Vagina (tissue), 2 donors: ENCODE data around the gene HIVEP1. TPM values are rescaled to one million over a fixed set of nuclear protein-coding genes. Genes with fewer than 3 reads are reported as not detected.

ENCODE experiments used
- DNase-seq, 2 donors: peaks; one replicate each; pipeline ENCODE4 v3.0.0-alpha.2; 2017; ENCODE audit errors: extremely low spot score in 2 of 2
- H3K27ac ChIP-seq: fragments of 200-600 bp; sonication (generic); one replicate; pipeline ENCODE4 v1.5.1; 2019
- H3K27me3 ChIP-seq: fragments of 200-600 bp; sonication (generic); one replicate; pipeline ENCODE4 v1.5.1; 2019
- H3K36me3 ChIP-seq, 2 donors: fragments of 200-600 bp; sonication (generic); one replicate each; pipeline ENCODE4 v1.5.1; 2017 to 2019
- H3K4me1 ChIP-seq: fragments of 200-600 bp; sonication (generic); one replicate; pipeline ENCODE4 v1.5.1; 2019
- H3K4me3 ChIP-seq, 2 donors: fragments of 200-600 bp; sonication (generic); 1 replicate in 1 of 2; 2 replicates in 1 of 2; pipeline ENCODE4 v1.5.1; 2016 to 2019
- H3K9me3 ChIP-seq: fragments of 200-600 bp; sonication (generic); one replicate; pipeline ENCODE4 v1.5.1; 2019
- POLR2A ChIP-seq, 2 donors: fragments of 450-650 bp; IDR thresholded peaks; one replicate each; pipeline ENCODE4 v1.6.1; 2017; ENCODE audit warnings: antibody characterized with exemption in 2 of 2, mild to moderate bottlenecking in 2 of 2, moderate library complexity in 2 of 2
- POLR2AphosphoS5 ChIP-seq, 2 donors: sonication (generic); formaldehyde crosslinking; IDR thresholded peaks; one replicate each; pipeline ENCODE4 v1.9.0; 2017; ENCODE audit warnings: antibody characterized with exemption in 2 of 2, mild to moderate bottlenecking in 2 of 2, low read depth in 1 of 2; ENCODE audit not compliant: insufficient read depth in 1 of 2
- intact Hi-C: fragments of 100-400 bp; cut with DNase I; formaldehyde crosslinking; loops from one replicate; pipeline ENCODE4 v1.15.1; 2023
- total RNA-seq: library from RNA; depleted of rRNA; stranded (reverse); fragments of >200 nt; gene quantifications from one replicate; pipeline ENCODE4 v1.2.3, GENCODE V29; 2016
- TF ChIP-seq, protein P1 (sequence below), 3 experiments: fragments of 450-650 bp in 2 of 3; fragments of 200-600 bp in 1 of 3; sonication (generic) in 1 of 3; IDR thresholded peaks; one replicate each; pipeline ENCODE4 v1.5.1; 2017 to 2019; ENCODE audit warnings: antibody characterized with exemption in 3 of 3, mild to moderate bottlenecking in 2 of 3, moderate library complexity in 2 of 3

HIVEP1 gene
- total RNA-seq, 1 donor from 2014 or later: 36.1 TPM

DNA sequence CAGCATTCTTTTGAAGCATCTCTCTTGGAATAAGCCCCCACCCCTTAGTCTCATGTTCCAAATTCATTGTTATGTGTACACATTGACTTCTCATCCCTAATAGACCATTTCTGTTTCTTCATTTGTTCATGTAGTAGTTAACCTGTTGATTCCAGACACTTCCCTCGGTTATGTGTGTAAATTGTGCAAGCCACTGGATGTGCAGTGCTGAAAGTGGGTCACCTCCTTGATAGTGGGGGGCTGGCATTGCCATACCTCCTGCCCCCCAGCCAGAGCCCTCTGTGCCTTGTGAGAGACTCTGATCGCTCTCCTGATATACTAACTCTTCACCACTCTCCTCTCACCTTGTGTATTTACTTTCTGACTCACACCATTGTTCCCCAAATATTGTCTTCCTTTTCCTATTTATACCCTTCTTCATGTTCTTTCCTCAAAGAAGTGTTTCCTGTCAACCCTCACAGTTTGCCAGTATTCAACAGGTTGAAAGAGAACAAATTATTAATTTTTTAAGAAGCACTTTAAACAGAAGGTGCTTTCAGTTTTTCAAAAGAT is 59.0 kb downstream of the HIVEP1 start:
- TF ChIP-seq POLR2AphosphoS5 (IDR thresholded peaks at IDR 0.05; ENCODE audit: insufficient read depth in 1 of 2, low read depth in 1 of 2) (no peak), POLR2A (IDR thresholded peaks at IDR 0.05) (no peak)
- TF ChIP-seq, protein P1, sequence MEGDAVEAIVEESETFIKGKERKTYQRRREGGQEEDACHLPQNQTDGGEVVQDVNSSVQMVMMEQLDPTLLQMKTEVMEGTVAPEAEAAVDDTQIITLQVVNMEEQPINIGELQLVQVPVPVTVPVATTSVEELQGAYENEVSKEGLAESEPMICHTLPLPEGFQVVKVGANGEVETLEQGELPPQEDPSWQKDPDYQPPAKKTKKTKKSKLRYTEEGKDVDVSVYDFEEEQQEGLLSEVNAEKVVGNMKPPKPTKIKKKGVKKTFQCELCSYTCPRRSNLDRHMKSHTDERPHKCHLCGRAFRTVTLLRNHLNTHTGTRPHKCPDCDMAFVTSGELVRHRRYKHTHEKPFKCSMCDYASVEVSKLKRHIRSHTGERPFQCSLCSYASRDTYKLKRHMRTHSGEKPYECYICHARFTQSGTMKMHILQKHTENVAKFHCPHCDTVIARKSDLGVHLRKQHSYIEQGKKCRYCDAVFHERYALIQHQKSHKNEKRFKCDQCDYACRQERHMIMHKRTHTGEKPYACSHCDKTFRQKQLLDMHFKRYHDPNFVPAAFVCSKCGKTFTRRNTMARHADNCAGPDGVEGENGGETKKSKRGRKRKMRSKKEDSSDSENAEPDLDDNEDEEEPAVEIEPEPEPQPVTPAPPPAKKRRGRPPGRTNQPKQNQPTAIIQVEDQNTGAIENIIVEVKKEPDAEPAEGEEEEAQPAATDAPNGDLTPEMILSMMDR (IDR thresholded peaks at IDR 0.05): no peak
- H3K4me3 ChIP-seq: no peak overlapping the region
- intact Hi-C loops: no loop called here

DNA sequence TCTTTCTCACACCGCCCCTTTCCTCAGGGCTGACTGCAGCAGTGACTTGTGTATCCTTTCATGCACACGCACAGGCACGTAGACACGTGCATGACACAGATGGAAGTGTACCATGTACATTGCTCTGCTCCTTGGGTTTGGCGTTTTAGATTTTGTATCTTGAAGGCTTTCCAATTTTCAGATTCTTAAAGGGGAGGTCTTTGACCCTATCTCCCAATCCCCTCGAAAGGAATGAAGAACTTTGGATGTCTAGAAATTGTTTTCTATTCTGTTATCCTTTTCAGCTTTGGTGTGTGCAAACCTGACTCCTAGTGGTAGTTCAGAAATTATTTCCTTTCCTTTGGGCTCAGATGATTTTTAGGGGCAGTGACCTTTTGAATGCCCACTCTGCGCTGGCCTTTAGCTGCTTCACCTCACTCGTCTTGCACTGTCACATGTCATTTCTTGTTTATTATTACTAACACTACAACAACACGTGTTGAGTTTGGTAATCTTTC is 63.0 kb downstream of the HIVEP1 start:
- TF ChIP-seq POLR2AphosphoS5 (IDR thresholded peaks at IDR 0.05; ENCODE audit: insufficient read depth in 1 of 2, low read depth in 1 of 2) (no peak), POLR2A (IDR thresholded peaks at IDR 0.05) (no peak)
- TF ChIP-seq, protein P1 (IDR thresholded peaks at IDR 0.05): no peak
- Histone ChIP-seq H3K4me1 (peaks cover 14% of the 10 kb centered on the region), H3K9me3 (no peaks in the 10 kb centered on the region), H3K36me3 (no peaks in the 10 kb centered on the region), H3K27me3 (no peaks in the 10 kb centered on the region), H3K4me3 (no peak overlapping the region), H3K27ac (no peak overlapping the region)
- DNase-seq: no peak
- intact Hi-C loops: no loop called here

More for the DNA sequence above, 59.0 kb downstream of the HIVEP1 start:
- Histone ChIP-seq H3K9me3 (no peaks in the 10 kb centered on the region), H3K27me3 (no peaks in the 10 kb centered on the region), H3K27ac (no peak overlapping the region), H3K4me1 (peaks cover 14% of the 10 kb centered on the region), H3K36me3 (no peaks in the 10 kb centered on the region)
- DNase-seq: no peak

DNA sequence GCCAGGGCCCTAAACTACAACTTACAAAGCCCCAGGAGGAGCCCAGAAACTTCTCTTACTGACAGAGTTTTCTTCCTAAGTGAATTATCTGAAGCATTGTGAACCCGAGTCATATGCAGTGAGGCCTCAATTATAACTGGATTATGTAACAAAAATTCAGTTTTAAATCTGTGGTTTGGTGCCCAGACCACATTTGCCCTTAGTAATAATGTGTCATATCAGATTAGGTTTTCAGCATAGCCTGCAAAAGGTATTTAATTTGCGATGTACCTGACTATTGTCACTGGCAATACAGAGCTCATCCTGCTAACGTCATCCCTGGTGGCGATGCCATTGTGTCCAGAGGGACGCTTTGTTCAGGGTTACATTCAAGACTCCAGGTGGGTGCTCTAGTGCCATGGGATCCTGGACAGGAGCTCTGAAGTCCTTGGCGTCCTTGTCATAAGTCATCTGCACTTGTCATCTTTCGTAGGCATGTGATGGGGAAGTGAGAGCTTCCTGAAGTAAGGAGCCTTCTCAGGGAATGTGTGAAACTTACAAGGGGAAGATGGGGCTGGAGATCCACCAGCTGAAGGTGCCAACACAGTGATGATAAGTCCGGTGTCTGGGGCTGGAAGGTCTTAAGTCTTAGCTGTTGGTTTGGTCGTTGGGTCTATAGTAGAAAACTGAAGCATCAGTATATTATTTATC is 65.1 kb downstream of the HIVEP1 start:
- no peaks in the 10 kb centered on the region for H3K27me3 ChIP-seq
- no peak for DNase-seq
- no peak overlapping the region for H3K4me3 ChIP-seq
- intact Hi-C loops: no loop called here
- TF ChIP-seq, protein P1 (IDR thresholded peaks at IDR 0.05): no peak
- TF ChIP-seq POLR2AphosphoS5 (IDR thresholded peaks at IDR 0.05; ENCODE audit: insufficient read depth in 1 of 2, low read depth in 1 of 2) (no peak), POLR2A (IDR thresholded peaks at IDR 0.05) (no peak)
- no peak overlapping the region for H3K27ac ChIP-seq
- H3K9me3 ChIP-seq: no peaks in the 10 kb centered on the region
- H3K36me3 ChIP-seq: no peaks in the 10 kb centered on the region
- peaks cover 1% of the 10 kb centered on the region for H3K4me1 ChIP-seq

DNA sequence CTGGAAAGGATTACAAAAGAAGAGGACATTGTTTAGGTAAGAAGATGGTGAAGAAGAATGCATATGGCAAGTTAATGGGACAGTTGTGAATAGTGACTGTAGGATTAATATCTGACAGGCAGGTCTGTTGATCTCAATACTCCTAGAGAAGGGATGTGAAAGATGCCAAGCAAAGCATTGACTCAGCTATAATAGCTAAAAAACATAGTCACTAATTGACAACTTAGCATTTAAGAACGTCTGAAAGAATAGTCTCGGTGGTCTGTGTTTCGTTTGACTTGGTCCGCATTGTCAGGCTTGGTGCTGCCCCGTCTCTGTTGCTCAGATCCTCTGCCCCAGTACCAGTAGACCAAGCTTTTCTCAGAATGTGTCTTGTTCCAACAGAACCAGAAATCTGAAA is 65.9 kb downstream of the HIVEP1 start:
- no peaks in the 10 kb centered on the region for H3K9me3 ChIP-seq
- H3K36me3 ChIP-seq: no peaks in the 10 kb centered on the region
- H3K4me1 ChIP-seq: peaks cover under 1% of the 10 kb centered on the region
- no peak for DNase-seq
- H3K27ac ChIP-seq: no peak overlapping the region
- intact Hi-C loops: no loop called here
- no peaks in the 10 kb centered on the region for H3K27me3 ChIP-seq
- no peak overlapping the region for H3K4me3 ChIP-seq
- TF ChIP-seq, protein P1 (IDR thresholded peaks at IDR 0.05): no peak
- no peak for TF ChIP-seq POLR2A (IDR thresholded peaks at IDR 0.05)
- no peak for TF ChIP-seq POLR2AphosphoS5 (IDR thresholded peaks at IDR 0.05; ENCODE audit: insufficient read depth in 1 of 2, low read depth in 1 of 2)

DNA sequence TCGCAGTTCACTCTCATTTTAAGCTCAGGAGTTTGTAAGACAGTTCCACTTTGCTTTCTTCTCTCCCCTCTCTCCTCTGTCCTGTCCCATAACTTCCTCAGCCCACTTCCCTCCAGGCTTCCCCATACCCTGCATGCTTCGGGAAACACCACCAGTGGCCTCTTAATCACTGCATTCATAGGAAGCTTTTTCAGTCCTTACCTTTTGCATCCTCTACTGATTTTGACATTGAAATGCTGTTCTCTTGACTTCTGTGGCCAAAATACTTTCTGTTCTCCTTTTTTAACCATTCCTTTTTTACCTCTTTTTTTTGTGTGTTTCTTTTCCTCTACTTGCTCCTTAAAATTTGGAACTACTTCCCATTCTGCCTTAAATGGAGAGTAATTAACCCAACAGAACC is 69.7 kb downstream of the HIVEP1 start:
- intact Hi-C loops: no loop called here
- no peak for TF ChIP-seq POLR2AphosphoS5 (IDR thresholded peaks at IDR 0.05; ENCODE audit: insufficient read depth in 1 of 2, low read depth in 1 of 2)
- TF ChIP-seq POLR2A (IDR thresholded peaks at IDR 0.05): no peak
- TF ChIP-seq, protein P1 (IDR thresholded peaks at IDR 0.05): no peak
- Histone ChIP-seq H3K9me3 (no peaks in the 10 kb centered on the region), H3K27me3 (no peaks in the 10 kb centered on the region), H3K36me3 (no peaks in the 10 kb centered on the region), H3K27ac (no peak overlapping the region), H3K4me1 (peaks cover 25% of the 10 kb centered on the region), H3K4me3 (no peak overlapping the region)
- DNase-seq: no peak
